ENCODE results near the gene CLDN18.

GRCh38 chr3:138051947-138052802, 42.2 kb downstream of the CLDN18 start:
- TF ChIP-seq MAX (CRISPR knock-in tag; IDR thresholded peaks at IDR 0.05) (no peak), ZNF512 (CRISPR knock-in tag; IDR thresholded peaks at IDR 0.05; ENCODE audit: borderline replicate concordance) (no peak), CTCF (IDR thresholded peaks at IDR 0.05) (peak; percentile 27; the same call in 1 of the 2 replicates), GRHL2 (CRISPR knock-in tag; IDR thresholded peaks at IDR 0.05; ENCODE audit: insufficient replicate concordance, severe bottlenecking) (no peak), NR2C2 (CRISPR knock-in tag; IDR thresholded peaks at IDR 0.05) (no peak), TEAD1 (CRISPR knock-in tag; IDR thresholded peaks at IDR 0.05) (no peak; the same call in 1 of the 2 replicates), IRF2 (CRISPR knock-in tag; IDR thresholded peaks at IDR 0.05; ENCODE audit: borderline replicate concordance, low read depth) (no peak), TEAD4 (CRISPR knock-in tag; IDR thresholded peaks at IDR 0.05) (no peak), ZBTB21 (CRISPR knock-in tag; IDR thresholded peaks at IDR 0.05; ENCODE audit: borderline replicate concordance) (no peak), FOXP4 (CRISPR knock-in tag; IDR thresholded peaks at IDR 0.05) (no peak), FOXP1 (CRISPR knock-in tag; IDR thresholded peaks at IDR 0.05; ENCODE audit: borderline replicate concordance) (no peak), TP53 (CRISPR knock-in tag; IDR thresholded peaks at IDR 0.05) (no peak), ZNF532 (CRISPR knock-in tag; IDR thresholded peaks at IDR 0.05; ENCODE audit: borderline replicate concordance) (no peak)
